Central memory CD8-positive, alpha-beta T cell (primary cell): ENCODE results near the gene ZC3HAV1.

Source experiments
- ATAC-seq: fragments of 150-1000 bp; cut with Tn5 transposase; replicated peaks from 2 replicates; pipeline ENCODE4 v1.10.0; 2022; ENCODE audit warnings: mild to moderate bottlenecking, moderate FRiP score, moderate number of reproducible peaks; ENCODE audit not compliant: poor library complexity, severe bottlenecking; ENCODE audit errors: extremely low read depth
- DNase-seq, 2 donors: peaks; one replicate each; pipeline ENCODE4 v3.0.0; 2021; ENCODE audit warnings: low spot score in 2 of 2
- H3K27ac Mint-ChIP-seq: one replicate; pipeline ENCODE4 v1.8.0; 2022; ENCODE audit warnings: low read depth, mild to moderate bottlenecking, moderate library complexity, mixed read lengths
- H3K27me3 Mint-ChIP-seq: one replicate; pipeline ENCODE4 v1.8.0; 2022; ENCODE audit warnings: mixed read lengths
- H3K36me3 Mint-ChIP-seq: one replicate; pipeline ENCODE4 v1.8.0; 2022; ENCODE audit warnings: mild to moderate bottlenecking, moderate library complexity, mixed read lengths; ENCODE audit not compliant: insufficient read depth
- H3K4me1 Mint-ChIP-seq: one replicate; pipeline ENCODE4 v1.8.0; 2022; ENCODE audit warnings: mixed read lengths
- H3K4me3 Mint-ChIP-seq: one replicate; pipeline ENCODE4 v1.8.0; 2022; ENCODE audit warnings: mild to moderate bottlenecking, moderate library complexity, mixed read lengths
- H3K9me3 Mint-ChIP-seq: one replicate; pipeline ENCODE4 v1.8.0; 2022; ENCODE audit warnings: mixed read lengths

ZC3HAV1 gene

GRCh38 chr7:139119486-139119849, 9.9 kb upstream of the ZC3HAV1 start:
- Mint-ChIP-seq H3K27ac (no peak overlapping the region), H3K27me3 (peaks cover 14% of the 10 kb centered on the region), H3K9me3 (no peaks in the 10 kb centered on the region), H3K4me1 (peaks cover 13% of the 10 kb centered on the region), H3K36me3 (peaks cover 1% of the 10 kb centered on the region), H3K4me3 (no peak overlapping the region)
- no peak for DNase-seq
- ATAC-seq = no peak

- Mint-ChIP-seq H3K36me3 (peaks cover 1% of the 10 kb centered on the region), H3K4me1 (peaks cover 13% of the 10 kb centered on the region), H3K27ac (peak overlapping the region; percentile 61), H3K27me3 (peaks cover 14% of the 10 kb centered on the region), H3K4me3 (peak overlapping the region; percentile 19), H3K9me3 (no peaks in the 10 kb centered on the region)
- ATAC-seq (peak; percentile 78), DNase-seq (no peak)
These were observed 9.4 kb upstream of the ZC3HAV1 start for GRCh38 chr7:139118805-139119485.

- H3K27me3 Mint-ChIP-seq = peaks cover 14% of the 10 kb centered on the region
- H3K4me3 Mint-ChIP-seq = peak overlapping the region; percentile 6
- ATAC-seq (peak; percentile 25), DNase-seq (no peak)
- no peaks in the 10 kb centered on the region for H3K36me3 Mint-ChIP-seq
- H3K27ac Mint-ChIP-seq = peak overlapping the region; percentile 61
- H3K4me1 Mint-ChIP-seq = peaks cover 13% of the 10 kb centered on the region
- no peaks in the 10 kb centered on the region for H3K9me3 Mint-ChIP-seq
These were observed 8.8 kb upstream of the ZC3HAV1 start for GRCh38 chr7:139118234-139118804.

GRCh38 chr7:139117599-139118233, 8.2 kb upstream of the ZC3HAV1 start:
- ATAC-seq = no peak
- Mint-ChIP-seq H3K9me3 (no peaks in the 10 kb centered on the region), H3K4me1 (peaks cover 13% of the 10 kb centered on the region), H3K27me3 (peaks cover 14% of the 10 kb centered on the region), H3K4me3 (peak overlapping the region; percentile 6), H3K27ac (peak overlapping the region; percentile 12), H3K36me3 (no peaks in the 10 kb centered on the region)
- no peak for DNase-seq

GRCh38 chr7:139116999-139117398, 7.5 kb upstream of the ZC3HAV1 start:
- H3K27ac Mint-ChIP-seq = no peak overlapping the region
- DNase-seq (no peak), ATAC-seq (no peak)
- peaks cover 14% of the 10 kb centered on the region for H3K27me3 Mint-ChIP-seq
- peaks cover 16% of the 10 kb centered on the region for H3K4me1 Mint-ChIP-seq
- no peak overlapping the region for H3K4me3 Mint-ChIP-seq
- H3K36me3 Mint-ChIP-seq = peaks cover 3% of the 10 kb centered on the region
- H3K9me3 Mint-ChIP-seq = peaks cover under 1% of the 10 kb centered on the region

- Mint-ChIP-seq H3K27me3 (peaks cover 14% of the 10 kb centered on the region), H3K27ac (no peak overlapping the region), H3K4me1 (peaks cover 34% of the 10 kb centered on the region), H3K36me3 (peaks cover 12% of the 10 kb centered on the region), H3K9me3 (peaks cover 6% of the 10 kb centered on the region), H3K4me3 (no peak overlapping the region)
- ATAC-seq = no peak
- no peak for DNase-seq
These were observed 5.6 kb upstream of the ZC3HAV1 start for GRCh38 chr7:139115104-139115503.

- H3K4me1 Mint-ChIP-seq = peaks cover 39% of the 10 kb centered on the region
- H3K4me3 Mint-ChIP-seq = no peak overlapping the region
- no peak overlapping the region for H3K27ac Mint-ChIP-seq
- no peak for DNase-seq
- ATAC-seq = no peak
- H3K36me3 Mint-ChIP-seq = peaks cover 15% of the 10 kb centered on the region
- peaks cover 14% of the 10 kb centered on the region for H3K27me3 Mint-ChIP-seq
- H3K9me3 Mint-ChIP-seq = peaks cover 6% of the 10 kb centered on the region
These were observed 5.1 kb upstream of the ZC3HAV1 start for GRCh38 chr7:139114585-139114984.

- Mint-ChIP-seq H3K9me3 (peaks cover 6% of the 10 kb centered on the region), H3K4me3 (no peak overlapping the region), H3K27ac (no peak overlapping the region), H3K27me3 (peaks cover 14% of the 10 kb centered on the region), H3K4me1 (peaks cover 40% of the 10 kb centered on the region), H3K36me3 (peaks cover 20% of the 10 kb centered on the region)
- no peak for DNase-seq
- no peak for ATAC-seq
These were observed 4.5 kb upstream of the ZC3HAV1 start for GRCh38 chr7:139114018-139114417.

- ATAC-seq = no peak
- peak overlapping the region; percentile 35 for H3K27ac Mint-ChIP-seq
- no peak overlapping the region for H3K4me3 Mint-ChIP-seq
These were observed 3.3 kb upstream of the ZC3HAV1 start for GRCh38 chr7:139112741-139113250.

GRCh38 chr7:139112316-139112715, 2.8 kb upstream of the ZC3HAV1 start:
- Mint-ChIP-seq H3K27ac (peak overlapping the region; percentile 96), H3K4me1 (peaks cover 37% of the 10 kb centered on the region)

More at GRCh38 chr7:139112741-139113250, 3.3 kb upstream of the ZC3HAV1 start:
- Mint-ChIP-seq H3K9me3 (peaks cover 6% of the 10 kb centered on the region), H3K36me3 (peaks cover 29% of the 10 kb centered on the region), H3K4me1 (peaks cover 38% of the 10 kb centered on the region), H3K27me3 (peaks cover 5% of the 10 kb centered on the region)
- DNase-seq = no peak

GRCh38 chr7:139111811-139112301, 2.3 kb upstream of the ZC3HAV1 start:
- Mint-ChIP-seq H3K36me3 (peaks cover 37% of the 10 kb centered on the region), H3K4me1 (peaks cover 40% of the 10 kb centered on the region), H3K27me3 (no peaks in the 10 kb centered on the region), H3K4me3 (peak overlapping the region; percentile 100), H3K27ac (peak overlapping the region; percentile 96), H3K9me3 (peaks cover 6% of the 10 kb centered on the region)
- DNase-seq (no peak), ATAC-seq (no peak)

More at GRCh38 chr7:139112316-139112715, 2.8 kb upstream of the ZC3HAV1 start:
- Mint-ChIP-seq H3K36me3 (peaks cover 33% of the 10 kb centered on the region), H3K27me3 (peaks cover under 1% of the 10 kb centered on the region), H3K9me3 (peaks cover 6% of the 10 kb centered on the region), H3K4me3 (peak overlapping the region; percentile 100)
- no peak for DNase-seq
- no peak for ATAC-seq

- Mint-ChIP-seq H3K27ac (peak overlapping the region; percentile 96), H3K4me1 (peaks cover 41% of the 10 kb centered on the region), H3K4me3 (peak overlapping the region; percentile 100), H3K27me3 (no peaks in the 10 kb centered on the region), H3K9me3 (peaks cover 6% of the 10 kb centered on the region), H3K36me3 (peaks cover 37% of the 10 kb centered on the region)
- no peak for DNase-seq
- ATAC-seq = no peak
These were observed 1.6 kb upstream of the ZC3HAV1 start for GRCh38 chr7:139111147-139111546.
